Neural progenitor cell (in vitro differentiated cells): ENCODE data around the gene MC1R. TPM values are rescaled to one million over a fixed set of nuclear protein-coding genes. Genes with fewer than 3 reads are reported as not detected.

ENCODE experiments used
- DNase-seq: peaks from one replicate; pipeline ENCODE4 v3.0.0-alpha.2; 2016; ENCODE audit warnings: low spot score
- H2AFZ ChIP-seq: fragments of 200-600 bp; sonication (generic); replicated peaks from 2 replicates; pipeline ENCODE4 v1.6.1; 2016; ENCODE audit warnings: antibody characterized with exemption
- H3F3A ChIP-seq: fragments of 200-600 bp; sonication (generic); 2 replicates; pipeline ENCODE4 v1.6.1; 2016; ENCODE audit warnings: antibody characterized with exemption, low read depth
- H3K27ac ChIP-seq: fragments of 200-600 bp; sonication (generic); 2 replicates; pipeline ENCODE4 v1.5.1; 2016; ENCODE audit warnings: mild to moderate bottlenecking
- H3K27me3 ChIP-seq: fragments of 200-600 bp; sonication (generic); 2 replicates; pipeline ENCODE4 v1.6.1; 2016; ENCODE audit warnings: mild to moderate bottlenecking, moderate library complexity
- H3K36me3 ChIP-seq: fragments of 200-600 bp; sonication (generic); 2 replicates; pipeline ENCODE4 v1.5.1; 2016
- H3K4me1 ChIP-seq: fragments of 200-600 bp; sonication (generic); 2 replicates; pipeline ENCODE4 v1.6.1; 2016; ENCODE audit warnings: mixed run types
- H3K4me2 ChIP-seq: fragments of 200-600 bp; sonication (generic); 2 replicates; pipeline ENCODE4 v1.6.1; 2016
- H3K4me3 ChIP-seq: fragments of 200-600 bp; sonication (generic); 2 replicates; pipeline ENCODE4 v1.5.1; 2016
- H3K79me2 ChIP-seq: fragments of 200-600 bp; sonication (generic); 2 replicates; pipeline ENCODE4 v1.6.1; 2016; ENCODE audit warnings: low read depth
- H3K9ac ChIP-seq: fragments of 200-600 bp; sonication (generic); 2 replicates; pipeline ENCODE4 v1.6.1; 2016
- H3K9me3 ChIP-seq: fragments of 200-600 bp; sonication (generic); 2 replicates; pipeline ENCODE4 v1.5.1; 2016; ENCODE audit warnings: low read depth
- H4K20me1 ChIP-seq: fragments of 200-600 bp; sonication (generic); 2 replicates; pipeline ENCODE4 v1.6.1; 2016; ENCODE audit warnings: low read depth
- H3K27ac Mint-ChIP-seq: 3 replicates; pipeline ENCODE4 v1.8.0; 2021; ENCODE audit warnings: mixed read lengths
- H3K27me3 Mint-ChIP-seq: 2 replicates; pipeline ENCODE4 v1.8.0; 2022; ENCODE audit warnings: low read depth, mild to moderate bottlenecking, inconsistent platforms, moderate library complexity, mixed read lengths; ENCODE audit not compliant: insufficient read depth
- H3K36me3 Mint-ChIP-seq: 3 replicates; pipeline ENCODE4 v1.8.0; 2021; ENCODE audit warnings: mixed read lengths
- H3K4me1 Mint-ChIP-seq: 3 replicates; pipeline ENCODE4 v1.8.0; 2021; ENCODE audit warnings: mixed read lengths
- H3K4me3 Mint-ChIP-seq: 3 replicates; pipeline ENCODE4 v1.8.0; 2021; ENCODE audit warnings: mild to moderate bottlenecking, moderate library complexity, mixed read lengths
- H3K9me3 Mint-ChIP-seq: 3 replicates; pipeline ENCODE4 v1.8.0; 2020; ENCODE audit warnings: mixed read lengths
- CTCF ChIP-seq: fragments of 200-600 bp; sonication (generic); IDR thresholded peaks from 2 replicates; pipeline ENCODE4 v1.5.1; 2017; ENCODE audit warnings: antibody characterized with exemption, mild to moderate bottlenecking
- EZH2 ChIP-seq: fragments of 200-600 bp; sonication (generic); IDR thresholded peaks from 2 replicates; pipeline ENCODE4 v1.6.1; 2017; ENCODE audit warnings: antibody characterized with exemption, mild to moderate bottlenecking, moderate library complexity
- EZH2phosphoT487 ChIP-seq: fragments of 200-600 bp; sonication (generic); IDR thresholded peaks from 2 replicates; pipeline ENCODE4 v1.6.1; 2017; ENCODE audit warnings: antibody characterized with exemption
- total RNA-seq: library from RNA; depleted of rRNA; stranded (reverse); fragments of >200 nt; gene quantifications from 2 replicates; pipeline ENCODE4 v1.2.3, GENCODE V29; 2015; ENCODE audit warnings: low replicate concordance

Gene MC1R
- total RNA-seq, 1 donor from 2014 or later, result 1.7 TPM

DNA sequence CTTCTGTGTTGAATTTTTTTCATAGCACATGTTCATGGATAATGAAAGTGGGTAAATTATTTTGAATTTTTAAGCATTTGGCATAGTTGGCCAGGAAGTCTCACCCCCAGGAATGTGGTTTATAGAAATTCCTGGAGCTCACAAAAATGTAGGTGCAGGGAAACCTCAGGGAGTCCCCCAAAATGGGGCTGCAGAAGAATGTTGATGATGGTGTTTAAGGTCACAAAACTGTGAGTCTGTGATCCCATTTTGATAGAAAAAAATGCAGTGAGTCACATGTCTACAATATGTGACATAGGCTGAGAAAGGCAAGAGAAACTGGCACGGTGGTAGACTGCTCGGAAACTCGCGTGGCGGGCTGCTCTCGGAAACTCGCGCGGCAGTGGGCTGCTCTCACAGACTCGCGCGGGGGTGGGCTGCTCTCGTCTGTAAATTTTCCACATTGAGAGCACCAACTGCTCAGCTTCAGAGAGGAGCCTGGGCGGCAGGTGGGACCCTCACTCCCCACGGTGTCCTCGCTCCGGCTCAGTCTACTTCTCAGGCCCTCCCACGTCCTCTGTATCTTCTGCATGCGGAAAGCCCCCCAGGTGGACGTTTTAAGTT, 18.7 kb upstream of the MC1R start:
- no peaks in the 10 kb centered on the region for H4K20me1 ChIP-seq
- no peak for TF ChIP-seq EZH2
- TF ChIP-seq EZH2phosphoT487, result no peak
- TF ChIP-seq CTCF, result no peak
- Mint-ChIP-seq H3K4me3 (no peak overlapping the region), H3K36me3 (peaks cover 25% of the 10 kb centered on the region), H3K4me1 (no peaks in the 10 kb centered on the region), H3K9me3 (no peaks in the 10 kb centered on the region), H3K27ac (no peak overlapping the region), H3K27me3 (peaks cover 5% of the 10 kb centered on the region)
- H3K79me2 ChIP-seq, result no peaks in the 10 kb centered on the region
- H3F3A ChIP-seq, result no peaks in the 10 kb centered on the region
- H3K4me2 ChIP-seq, result no peak overlapping the region
- no peak overlapping the region for H2AFZ ChIP-seq
- DNase-seq, result no peak
- H3K4me1 ChIP-seq, result no peaks in the 10 kb centered on the region
- no peak overlapping the region for H3K27ac ChIP-seq
- H3K36me3 ChIP-seq, result no peaks in the 10 kb centered on the region
- H3K9me3 ChIP-seq, result no peaks in the 10 kb centered on the region
- no peak overlapping the region for H3K4me3 ChIP-seq
- no peaks in the 10 kb centered on the region for H3K27me3 ChIP-seq
- no peak overlapping the region for H3K9ac ChIP-seq

GRCh38 chr16:89900885-89901284, 17.8 kb upstream of the MC1R start:
- peaks cover 5% of the 10 kb centered on the region for H3K27me3 Mint-ChIP-seq
- H2AFZ ChIP-seq, result no peak overlapping the region
- H4K20me1 ChIP-seq, result no peaks in the 10 kb centered on the region
- peaks cover 27% of the 10 kb centered on the region for H3K36me3 Mint-ChIP-seq
- DNase-seq, result no peak
- H3K9me3 ChIP-seq, result no peaks in the 10 kb centered on the region
- no peak overlapping the region for H3K27ac ChIP-seq
- no peak overlapping the region for H3K9ac ChIP-seq
- TF ChIP-seq EZH2, result no peak
- H3K27ac Mint-ChIP-seq, result no peak overlapping the region
- H3K27me3 ChIP-seq, result no peaks in the 10 kb centered on the region
- H3K4me1 Mint-ChIP-seq, result no peaks in the 10 kb centered on the region
- no peaks in the 10 kb centered on the region for H3K79me2 ChIP-seq
- no peaks in the 10 kb centered on the region for H3K4me1 ChIP-seq
- H3K4me2 ChIP-seq, result no peak overlapping the region
- no peak overlapping the region for H3K4me3 Mint-ChIP-seq
- H3K36me3 ChIP-seq, result no peaks in the 10 kb centered on the region
- H3K4me3 ChIP-seq, result no peak overlapping the region
- no peaks in the 10 kb centered on the region for H3K9me3 Mint-ChIP-seq
- no peaks in the 10 kb centered on the region for H3F3A ChIP-seq

- Histone ChIP-seq H3K27me3 (no peaks in the 10 kb centered on the region), H4K20me1 (no peaks in the 10 kb centered on the region), H3K79me2 (no peaks in the 10 kb centered on the region), H2AFZ (no peak overlapping the region), H3K4me2 (no peak overlapping the region), H3K9me3 (no peaks in the 10 kb centered on the region), H3K27ac (no peak overlapping the region), H3K4me1 (no peaks in the 10 kb centered on the region), H3F3A (no peaks in the 10 kb centered on the region), H3K4me3 (no peak overlapping the region), H3K9ac (no peak overlapping the region), H3K36me3 (no peaks in the 10 kb centered on the region)
- no peak overlapping the region for H3K4me3 Mint-ChIP-seq
- no peak for DNase-seq
- peaks cover 8% of the 10 kb centered on the region for H3K9me3 Mint-ChIP-seq
- no peaks in the 10 kb centered on the region for H3K4me1 Mint-ChIP-seq
- H3K27me3 Mint-ChIP-seq, result peaks cover 5% of the 10 kb centered on the region
- H3K27ac Mint-ChIP-seq, result no peak overlapping the region
- peaks cover 38% of the 10 kb centered on the region for H3K36me3 Mint-ChIP-seq
- no peak for TF ChIP-seq EZH2phosphoT487
- no peak for TF ChIP-seq EZH2
- TF ChIP-seq CTCF, result no peak
Measured at GRCh38 chr16:89902980-89903379, 15.7 kb upstream of the MC1R start.

GRCh38 chr16:89903908-89904515, 14.7 kb upstream of the MC1R start:
- Histone ChIP-seq H3K9ac (no peak overlapping the region), H3K9me3 (no peaks in the 10 kb centered on the region), H3K4me1 (no peaks in the 10 kb centered on the region), H3F3A (no peaks in the 10 kb centered on the region), H3K79me2 (no peaks in the 10 kb centered on the region), H3K4me3 (no peak overlapping the region), H3K27ac (no peak overlapping the region), H2AFZ (no peak overlapping the region), H3K27me3 (no peaks in the 10 kb centered on the region), H3K4me2 (no peak overlapping the region), H4K20me1 (no peaks in the 10 kb centered on the region), H3K36me3 (no peaks in the 10 kb centered on the region)
- Mint-ChIP-seq H3K4me3 (no peak overlapping the region), H3K27ac (no peak overlapping the region), H3K36me3 (peaks cover 37% of the 10 kb centered on the region), H3K9me3 (peaks cover 8% of the 10 kb centered on the region), H3K4me1 (no peaks in the 10 kb centered on the region), H3K27me3 (peaks cover 2% of the 10 kb centered on the region)
- TF ChIP-seq EZH2 (no peak), EZH2phosphoT487 (no peak), CTCF (no peak)
- DNase-seq, result no peak
